Peyer's patch (tissue), 4 donors: Measurements from ENCODE around the gene FAR1. TPM values are rescaled to one million over a fixed set of nuclear protein-coding genes. Genes with fewer than 3 reads are reported as not detected.
A peak's percentile ranks its signal among the peaks of the same experiment; 100 is the strongest.

Experiments used
- DNase-seq, 3 donors: peaks; one replicate each; pipeline ENCODE4 v3.0.0-alpha.2; 2017 to 2019
- H3K27ac ChIP-seq, 4 donors: fragments of 200-600 bp; sonication (generic); one replicate each; pipeline ENCODE4 v1.5.1; 2016 to 2019
- H3K27me3 ChIP-seq, 2 donors: fragments of 200-600 bp; sonication (generic); one replicate each; pipeline ENCODE4 v1.5.1; 2019
- H3K36me3 ChIP-seq, 3 donors: fragments of 200-600 bp; sonication (generic); one replicate each; pipeline ENCODE4 v1.5.1; 2016 to 2019
- H3K4me1 ChIP-seq, 4 donors: fragments of 200-600 bp; sonication (generic); one replicate each; pipeline ENCODE4 v1.5.1; 2016 to 2019
- H3K4me3 ChIP-seq, 4 donors: fragments of 200-600 bp; sonication (generic); 1 replicate in 3 of 4; 2 replicates in 1 of 4; pipeline ENCODE4 v1.5.1; 2016 to 2019; ENCODE audit warnings: mild to moderate bottlenecking in 1 of 4
- H3K9me3 ChIP-seq, 4 donors: fragments of 200-600 bp; sonication (generic); one replicate each; pipeline ENCODE4 v1.5.1; 2016 to 2019; ENCODE audit warnings: mild to moderate bottlenecking in 1 of 4
- CTCF ChIP-seq, 6 experiments: fragments of 450-650 bp in 4 of 6; fragments of 200-600 bp in 2 of 6; sonication (generic) in 1 of 6; IDR thresholded peaks; one replicate each; pipeline ENCODE4 v1.5.1; 2017 to 2019; ENCODE audit warnings: antibody characterized with exemption in 6 of 6, mild to moderate bottlenecking in 3 of 6, moderate library complexity in 1 of 6
- POLR2A ChIP-seq, 2 donors: fragments of 450-650 bp; IDR thresholded peaks; one replicate each; pipeline ENCODE4 v1.5.1; 2017; ENCODE audit warnings: antibody characterized with exemption in 2 of 2, mild to moderate bottlenecking in 2 of 2, moderate library complexity in 2 of 2
- total RNA-seq, 4 donors: library from RNA; depleted of rRNA; stranded (reverse); fragments of >200 nt; gene quantifications; one replicate each; pipeline ENCODE4 v1.1.0, GENCODE V29; 2016

FAR1 gene
- total RNA-seq, 4 donors from 2014 or later, result 35.2 to 125 (median 74.0) TPM

- Histone ChIP-seq H3K27ac (no peak overlapping the region), H3K27me3 (no peaks in the 10 kb centered on the region), H3K9me3 (no peaks in the 10 kb centered on the region), H3K4me1 (peaks cover 0 to 13% (median 0%) of the 10 kb centered on the region in 4 donors), H3K4me3 (peak overlapping the region in 1 of 4 donors; percentile 96), H3K36me3 (no peaks in the 10 kb centered on the region)
- no peak for DNase-seq
- TF ChIP-seq CTCF (IDR thresholded peaks at IDR 0.05) (no peak), POLR2A (IDR thresholded peaks at IDR 0.05) (no peak)
Observed at GRCh38 chr11:13667245-13667644, 1.2 kb upstream of the FAR1 start.

GRCh38 chr11:13667795-13668101 lies 720 bp upstream of the FAR1 start:
- peak overlapping the region; percentile 77 to 96 (median 88) for H3K4me3 ChIP-seq
- no peaks in the 10 kb centered on the region for H3K27me3 ChIP-seq
- no peak for DNase-seq
- H3K4me1 ChIP-seq, result peaks cover 0 to 13% (median 0%) of the 10 kb centered on the region in 4 donors
- H3K36me3 ChIP-seq, result no peaks in the 10 kb centered on the region
- no peaks in the 10 kb centered on the region for H3K9me3 ChIP-seq
- H3K27ac ChIP-seq, result peak overlapping the region; percentile 86 to 91 (median 88)
- TF ChIP-seq POLR2A (IDR thresholded peaks at IDR 0.05) (peak in 1 of 2 donors; percentile 5), CTCF (IDR thresholded peaks at IDR 0.05) (no peak)

GRCh38 chr11:13668957-13669521 lies 571 bp downstream of the FAR1 start:
- H3K4me3 ChIP-seq, result peak overlapping the region; percentile 77 to 96 (median 88)
- peak in 1 of 2 donors; percentile 18 for TF ChIP-seq POLR2A (IDR thresholded peaks at IDR 0.05)
- no peak for TF ChIP-seq CTCF (IDR thresholded peaks at IDR 0.05)
- H3K36me3 ChIP-seq, result no peaks in the 10 kb centered on the region
- H3K4me1 ChIP-seq, result peaks cover 0 to 13% (median 0%) of the 10 kb centered on the region in 4 donors
- DNase-seq, result peak; percentile 32 to 76 (median 70)
- H3K9me3 ChIP-seq, result no peaks in the 10 kb centered on the region
- H3K27ac ChIP-seq, result peak overlapping the region; percentile 86 to 91 (median 88)
- no peaks in the 10 kb centered on the region for H3K27me3 ChIP-seq

GRCh38 chr11:13669544-13670488 lies 1.3 kb downstream of the FAR1 start:
- H3K27me3 ChIP-seq, result no peaks in the 10 kb centered on the region
- no peak for DNase-seq
- no peaks in the 10 kb centered on the region for H3K36me3 ChIP-seq
- no peaks in the 10 kb centered on the region for H3K9me3 ChIP-seq
- TF ChIP-seq CTCF (IDR thresholded peaks at IDR 0.05) (no peak), POLR2A (IDR thresholded peaks at IDR 0.05) (no peak)
- peak overlapping the region; percentile 86 to 91 (median 88) for H3K27ac ChIP-seq
- H3K4me3 ChIP-seq, result peak overlapping the region; percentile 77 to 96 (median 88)
- peaks cover 0 to 13% (median 0%) of the 10 kb centered on the region in 4 donors for H3K4me1 ChIP-seq

GRCh38 chr11:13672576-13673210 lies 4.2 kb downstream of the FAR1 start:
- Histone ChIP-seq H3K27ac (no peak overlapping the region), H3K27me3 (no peaks in the 10 kb centered on the region), H3K4me3 (no peak overlapping the region), H3K36me3 (no peaks in the 10 kb centered on the region), H3K9me3 (no peaks in the 10 kb centered on the region), H3K4me1 (peaks cover 0 to 30% (median 0%) of the 10 kb centered on the region in 4 donors)
- no peak for TF ChIP-seq POLR2A (IDR thresholded peaks at IDR 0.05)
- no peak for TF ChIP-seq CTCF (IDR thresholded peaks at IDR 0.05)
- no peak for DNase-seq
